Measurements from ENCODE around the gene CDC45.
A peak's percentile ranks its signal among the peaks of the same experiment; 100 is the strongest.
"Not testable (repeated sequence)": the region's sequence is repeated elsewhere in the genome, so short reads cannot be mapped to it uniquely, and the experiment has no call there.

The CDC45 gene

GRCh38 chr22:19479355-19480172 lies at the start of gene CDC45:
CDC45 (plus strand) TSS chr22:19479920; CDS start chr22:19479969, 49 bp downstream.
- DNase-seq = peak; percentile 99

GRCh38 chr22:19429950-19430889 lies 49.5 kb upstream of the CDC45 start:
- no peak for DNase-seq

GRCh38 chr22:19430890-19431541 lies 48.7 kb upstream of the CDC45 start:
- no peak for DNase-seq

GRCh38 chr22:19431649-19432132 lies 48.0 kb upstream of the CDC45 start, which contains the start of gene HIRA:
HIRA (minus strand) TSS chr22:19431733; CDS start chr22:19431476, 257 bp downstream.
- DNase-seq = peak; percentile 85

GRCh38 chr22:19432133-19432851 lies 47.4 kb upstream of the CDC45 start, which contains the start of gene MRPL40:
MRPL40 (plus strand) TSS chr22:19432545; CDS start chr22:19432555, 10 bp downstream.
- DNase-seq = peak; percentile 97

- DNase-seq = no peak
These were observed 45.3 kb upstream of the CDC45 start for GRCh38 chr22:19434401-19434800.

GRCh38 chr22:19434829-19435580 lies 44.7 kb upstream of the CDC45 start:
- DNase-seq = no peak

- not testable (repeated sequence) for DNase-seq
These were observed 43.1 kb upstream of the CDC45 start for GRCh38 chr22:19436444-19437161.

GRCh38 chr22:19438298-19438697 lies 41.4 kb upstream of the CDC45 start:
- DNase-seq = no peak

GRCh38 chr22:19440411-19441195 lies 39.1 kb upstream of the CDC45 start:
- no peak for DNase-seq

GRCh38 chr22:19442166-19442565 lies 37.6 kb upstream of the CDC45 start:
- no peak for DNase-seq

GRCh38 chr22:19443544-19444211 lies 36.0 kb upstream of the CDC45 start:
- DNase-seq = no peak

GRCh38 chr22:19445279-19445982 lies 34.3 kb upstream of the CDC45 start:
- not testable (repeated sequence) for DNase-seq

- no peak for DNase-seq
These were observed 33.0 kb upstream of the CDC45 start for GRCh38 chr22:19446603-19447329.

- DNase-seq = peak; percentile 96
These were observed 32.2 kb upstream of the CDC45 start, which contains the start of gene C22orf39 for GRCh38 chr22:19447330-19448075. C22orf39 (minus strand) TSS chr22:19447711; CDS start chr22:19447688, 23 bp downstream.

- peak; percentile 51 for DNase-seq
These were observed 31.6 kb upstream of the CDC45 start for GRCh38 chr22:19448076-19448607.

Measured in midbrain (tissue), 1 donor.